Fibroblast of peridontal ligament (primary cell): ENCODE measurements around the gene UGT1A5.
"Not testable (repeated sequence)": the region's sequence is repeated elsewhere in the genome, so short reads cannot be mapped to it uniquely, and the experiment has no call there.

Experiments used
- DNase-seq: peaks from one replicate; pipeline ENCODE4 v3.0.0-alpha.2; 2010; ENCODE audit errors: extremely low read depth

Gene UGT1A5

DNA sequence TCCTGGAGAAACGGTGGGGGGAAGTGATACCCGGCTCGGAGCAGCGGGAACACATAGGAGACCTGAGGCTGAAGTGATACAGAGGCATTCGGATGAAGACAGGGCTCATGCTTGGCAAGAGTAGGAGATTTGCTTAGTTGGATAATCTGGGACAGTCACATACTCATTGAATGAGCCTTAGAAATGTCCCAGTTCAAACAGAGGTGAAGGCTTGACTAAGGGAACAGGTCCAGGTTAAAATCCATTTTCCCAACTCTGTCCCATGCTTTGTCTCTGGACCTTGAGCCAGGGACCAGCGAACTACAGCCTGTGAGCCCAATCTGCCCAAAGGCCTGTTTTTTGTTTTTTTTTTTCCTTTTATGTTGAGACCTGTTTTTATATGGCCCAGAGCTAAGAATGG is 18.7 kb upstream of the UGT1A5 start:
- DNase-seq, result no peak

DNA sequence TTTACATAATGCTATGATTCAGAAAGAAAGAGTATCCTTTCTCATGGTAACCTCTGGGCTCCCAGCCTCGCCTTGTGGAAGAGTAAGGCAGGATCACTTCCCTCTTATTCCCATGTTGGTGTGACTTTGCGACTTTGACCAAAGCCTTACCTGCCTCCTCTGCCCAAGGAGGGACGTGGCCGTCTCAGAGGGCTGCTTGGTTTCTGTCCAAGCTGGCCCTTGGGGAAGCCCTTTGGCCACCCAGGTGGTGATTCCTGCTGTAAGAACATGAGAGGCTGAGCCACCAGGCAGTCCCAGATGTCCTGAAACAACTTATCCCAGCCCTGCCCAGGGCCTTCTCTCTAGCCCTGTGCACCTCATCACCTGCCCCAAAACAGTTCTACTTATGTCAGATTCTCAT is 14.0 kb upstream of the UGT1A5 start:
- DNase-seq, result no peak

DNA sequence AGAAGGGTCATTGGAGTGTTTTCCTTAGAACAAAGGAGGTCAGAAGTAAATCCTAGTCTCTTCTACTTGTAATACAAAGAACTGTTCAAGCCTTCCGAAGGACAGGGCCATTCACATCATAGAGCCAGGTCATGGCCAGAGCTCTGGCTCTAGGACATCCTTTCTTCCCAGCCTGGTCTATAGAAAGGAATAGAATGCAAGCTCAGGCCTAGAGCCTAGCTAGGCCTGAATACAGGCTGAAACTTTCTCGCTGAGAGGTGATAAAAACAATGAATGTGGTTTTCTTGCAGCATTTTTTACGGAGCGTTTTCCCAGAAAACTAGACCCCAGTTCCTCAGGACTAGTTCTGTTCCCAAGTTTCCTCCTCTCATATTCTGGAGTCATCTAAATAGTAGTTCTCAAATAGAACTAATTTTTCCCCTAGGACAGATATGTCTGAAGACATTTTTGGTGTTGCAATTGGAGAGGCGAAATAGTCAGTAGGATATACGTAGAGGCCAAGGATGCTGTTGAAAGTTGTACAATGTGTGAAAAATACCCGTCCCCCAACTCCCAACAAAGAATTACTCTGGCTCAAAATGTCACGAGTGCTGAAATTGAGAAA is 13.2 kb upstream of the UGT1A5 start:
- DNase-seq, result no peak

DNA sequence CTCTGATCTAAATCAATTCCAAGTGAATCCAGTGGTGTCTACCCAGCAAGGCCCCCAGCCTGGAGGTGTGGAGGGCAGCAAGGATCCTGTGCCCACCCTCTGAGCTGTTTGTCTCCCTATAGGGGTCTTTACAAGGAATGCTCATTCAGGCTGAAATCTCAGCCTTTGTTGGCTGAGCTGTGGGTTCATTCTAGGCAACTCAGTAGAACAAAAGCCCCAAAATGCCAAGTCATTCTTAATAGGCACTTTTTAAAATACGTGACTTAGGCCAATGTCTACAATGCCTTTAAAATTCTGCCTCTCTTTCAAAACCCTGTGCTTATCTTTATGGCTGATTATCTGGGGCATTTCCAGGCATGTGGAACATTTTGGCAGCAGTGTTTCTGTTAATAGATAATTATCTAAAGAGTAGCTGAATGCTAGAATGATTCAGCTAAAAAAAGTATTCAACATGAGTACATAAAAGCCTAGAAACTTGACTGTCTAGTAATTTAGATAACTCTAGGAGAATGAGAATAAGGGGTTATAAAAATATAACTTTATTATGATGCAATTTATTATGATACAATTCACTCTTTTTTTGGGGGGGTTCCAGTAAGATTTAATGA is 12.6 kb upstream of the UGT1A5 start:
- peak; percentile 83 for DNase-seq

DNA sequence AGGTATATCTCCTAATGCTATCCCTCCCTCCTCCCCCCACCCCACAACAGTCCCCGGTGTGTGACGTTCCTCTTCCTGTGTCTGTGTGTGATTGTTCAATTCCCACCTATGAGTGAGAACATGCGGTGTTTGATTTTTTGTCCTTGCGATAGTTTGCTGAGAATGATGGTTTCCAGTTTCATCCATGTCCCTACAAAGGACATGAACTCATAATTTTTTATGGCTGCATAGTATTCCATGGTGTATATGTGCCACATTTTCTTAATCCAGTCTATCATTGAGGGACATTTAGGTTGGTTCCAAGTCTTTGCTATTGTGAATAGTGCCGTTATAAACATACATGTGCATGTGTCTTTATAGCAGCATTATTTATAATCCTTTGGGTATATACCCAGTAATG is 11.9 kb upstream of the UGT1A5 start:
- not testable (repeated sequence) for DNase-seq

DNA sequence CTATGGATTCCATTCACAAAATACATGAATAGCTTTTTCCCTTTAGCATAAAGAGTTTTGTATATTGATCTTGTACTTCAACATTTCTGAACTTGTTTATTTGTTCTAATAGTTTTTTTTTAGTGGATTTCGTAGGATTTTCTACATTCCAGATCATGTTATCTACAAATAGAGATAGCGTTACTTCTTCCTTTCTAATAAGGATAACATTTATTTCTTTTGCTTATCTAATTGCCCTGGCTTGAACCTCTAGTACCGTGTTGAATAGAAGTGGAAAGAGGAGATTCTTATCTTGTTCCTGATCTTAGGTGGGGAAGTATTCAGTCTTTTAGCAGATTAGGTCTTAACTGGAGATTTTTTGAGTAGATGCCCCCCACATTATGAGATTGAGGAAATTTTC is 10.5 kb upstream of the UGT1A5 start:
- DNase-seq, result no peak

DNA sequence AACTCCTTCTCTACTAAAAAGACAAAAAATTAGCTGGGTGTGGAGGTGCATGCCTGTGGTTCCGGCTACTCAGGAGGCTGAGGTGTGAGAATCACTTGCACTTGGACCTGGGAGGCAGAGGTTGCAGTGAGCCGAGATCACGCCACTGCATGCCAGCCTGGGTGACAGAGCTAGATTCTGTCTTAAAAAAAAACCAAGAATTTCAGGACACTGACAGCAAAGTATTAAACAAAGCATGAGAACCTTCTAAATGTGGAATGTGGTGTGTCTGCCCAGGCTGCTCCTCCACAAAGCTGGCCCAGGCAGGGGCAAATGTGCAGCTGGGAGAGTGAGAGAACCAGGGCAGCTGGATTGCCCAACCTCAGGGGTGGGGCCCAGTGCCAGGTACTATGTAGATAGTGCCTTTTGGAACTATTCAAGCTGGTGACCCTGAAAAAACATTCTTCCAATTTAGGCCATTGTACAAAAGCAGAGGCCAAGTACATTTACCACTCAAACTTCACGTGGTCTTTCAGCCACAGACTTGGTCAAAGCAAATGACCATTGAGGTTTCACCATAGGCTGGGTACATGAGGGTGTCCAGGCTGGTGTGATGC is 6.7 kb upstream of the UGT1A5 start:
- DNase-seq, result peak; percentile 9

DNA sequence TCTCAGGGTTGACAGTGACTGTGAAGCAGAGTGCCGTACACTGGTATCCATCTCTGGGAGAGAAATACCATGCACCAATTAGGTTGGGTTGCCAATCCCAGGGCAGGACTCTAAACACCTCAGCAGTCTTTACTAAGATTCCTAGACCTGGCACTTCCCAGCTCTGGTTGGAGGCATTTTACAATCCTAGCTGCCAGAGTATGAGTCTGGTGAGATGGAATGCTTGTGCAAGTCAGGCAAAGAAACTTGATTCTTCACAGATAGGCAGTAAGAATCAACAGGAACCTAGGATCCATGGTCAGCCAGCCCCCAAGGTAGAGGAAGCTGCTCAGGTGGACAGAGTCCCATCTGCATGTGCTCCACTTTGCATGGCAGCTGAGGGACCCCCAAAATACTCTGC is 6.0 kb upstream of the UGT1A5 start:
- peak; percentile 53 for DNase-seq

DNA sequence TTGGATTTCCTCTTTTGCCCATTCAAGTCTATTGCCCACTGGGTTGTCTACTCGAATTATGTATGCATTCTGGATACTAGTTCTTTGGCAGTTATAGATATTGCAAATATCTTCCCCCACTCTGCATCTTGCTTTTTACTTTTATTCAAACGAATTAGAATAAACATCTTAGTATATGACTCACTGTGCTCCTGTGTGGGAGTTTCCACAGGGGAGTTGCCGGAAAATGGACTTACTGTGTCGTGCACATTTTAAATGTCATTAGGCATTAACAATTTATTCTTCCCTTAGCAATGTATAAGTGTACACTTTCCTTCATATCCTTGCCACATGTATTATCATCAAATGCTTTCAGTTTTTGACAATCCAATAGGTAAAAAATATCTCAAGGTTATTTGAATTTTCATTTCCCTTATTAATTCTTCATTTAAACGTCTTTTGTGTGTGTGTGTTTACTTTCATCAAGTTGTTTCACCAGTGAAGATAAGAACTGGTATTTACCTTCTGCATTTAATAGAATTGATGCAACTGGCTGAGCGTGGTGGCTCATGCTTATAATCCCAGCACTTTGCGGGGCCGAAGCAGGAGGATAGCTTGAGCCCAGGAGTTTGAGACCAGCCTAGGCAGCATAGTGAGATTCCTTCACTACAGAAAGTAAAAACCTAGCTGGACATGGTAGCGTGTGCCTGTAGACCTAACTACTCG is 4.6 kb upstream of the UGT1A5 start:
- DNase-seq, result peak; percentile 22

DNA sequence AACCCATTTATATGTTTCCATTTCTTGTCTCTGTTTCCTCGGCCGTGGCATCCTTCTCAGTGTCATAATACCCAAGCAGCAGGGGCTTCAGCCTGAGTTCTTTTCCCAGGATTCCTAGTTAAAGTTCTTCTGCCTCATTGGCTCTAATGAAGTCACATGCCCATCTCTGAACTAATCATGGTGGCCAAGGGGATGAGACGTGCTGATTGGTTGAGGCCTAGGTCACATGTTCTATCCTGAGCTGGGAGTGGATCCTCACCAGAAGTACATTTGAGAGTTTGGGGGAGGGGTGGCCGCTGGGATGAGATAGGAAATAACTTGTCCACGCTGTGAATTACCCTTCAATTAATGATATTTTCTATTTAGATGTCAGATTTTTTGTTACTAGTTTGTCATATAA is 3.8 kb upstream of the UGT1A5 start:
- no peak for DNase-seq

DNA sequence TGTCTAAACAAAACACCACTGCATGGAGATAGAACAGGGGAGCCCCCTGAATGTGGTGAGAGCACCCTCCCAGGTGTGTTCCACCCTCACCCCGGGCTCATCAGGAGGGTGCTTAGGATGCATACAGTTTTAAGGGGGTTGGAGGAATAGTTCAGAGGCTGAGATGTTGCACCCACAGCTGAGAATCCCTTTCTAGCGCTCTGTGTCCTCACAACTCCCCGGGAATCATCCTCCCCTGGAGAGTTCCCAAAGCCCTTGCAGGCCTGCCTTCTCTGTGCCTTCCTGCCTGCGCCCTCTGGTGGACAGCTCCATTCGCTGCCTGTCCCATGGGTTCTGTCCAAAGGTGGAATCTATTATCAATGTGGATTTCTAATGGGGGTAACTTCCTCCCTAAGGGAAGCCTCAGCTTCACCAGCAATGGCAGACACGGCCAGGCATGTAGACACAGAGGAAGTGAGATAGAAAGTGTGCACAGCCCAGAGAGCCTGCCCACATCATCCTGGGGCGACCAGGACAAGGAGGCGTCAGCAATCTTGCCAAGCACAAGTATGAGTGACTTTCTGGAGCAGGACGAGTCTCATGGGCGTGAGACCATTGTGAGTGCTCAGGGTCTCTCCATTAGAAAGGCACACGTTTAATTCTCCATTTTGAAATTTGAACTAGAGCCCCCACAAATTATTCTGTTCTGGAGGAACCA is 1.2 kb upstream of the UGT1A5 start:
- DNase-seq, result peak; percentile 74

DNA sequence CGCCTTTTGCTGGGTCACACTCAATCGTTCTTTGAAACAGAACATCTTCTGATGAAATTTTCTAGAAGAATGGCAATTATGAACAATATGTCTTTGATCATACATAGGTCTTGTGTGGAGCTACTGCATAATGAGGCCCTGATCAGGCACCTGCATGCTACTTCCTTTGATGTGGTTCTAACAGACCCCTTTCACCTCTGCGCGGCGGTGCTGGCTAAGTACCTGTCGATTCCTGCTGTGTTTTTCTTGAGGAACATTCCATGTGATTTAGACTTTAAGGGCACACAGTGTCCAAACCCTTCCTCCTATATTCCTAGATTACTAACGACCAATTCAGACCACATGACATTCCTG is 532 bp downstream of the UGT1A5 start:
- no peak for DNase-seq

DNA sequence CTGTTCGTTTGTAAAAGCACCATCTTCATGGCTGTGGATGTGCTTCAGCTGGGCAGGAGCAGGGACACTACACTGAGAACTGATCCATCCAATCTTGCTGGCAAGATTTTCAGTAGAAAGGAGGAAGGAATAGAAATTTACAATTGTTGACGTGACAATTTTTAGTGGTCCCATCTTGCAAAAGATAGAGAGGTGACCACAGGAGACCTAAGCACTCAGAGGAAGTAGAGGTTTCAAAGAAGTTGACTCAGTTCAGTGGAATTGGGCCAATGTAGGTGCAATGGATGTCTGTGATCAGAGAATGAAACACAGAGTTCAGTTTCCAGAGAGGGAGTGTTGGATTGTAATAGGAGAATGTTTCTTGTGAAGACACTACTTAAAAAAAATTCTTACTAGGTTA is 1.4 kb downstream of the UGT1A5 start:
- no peak for DNase-seq

DNA sequence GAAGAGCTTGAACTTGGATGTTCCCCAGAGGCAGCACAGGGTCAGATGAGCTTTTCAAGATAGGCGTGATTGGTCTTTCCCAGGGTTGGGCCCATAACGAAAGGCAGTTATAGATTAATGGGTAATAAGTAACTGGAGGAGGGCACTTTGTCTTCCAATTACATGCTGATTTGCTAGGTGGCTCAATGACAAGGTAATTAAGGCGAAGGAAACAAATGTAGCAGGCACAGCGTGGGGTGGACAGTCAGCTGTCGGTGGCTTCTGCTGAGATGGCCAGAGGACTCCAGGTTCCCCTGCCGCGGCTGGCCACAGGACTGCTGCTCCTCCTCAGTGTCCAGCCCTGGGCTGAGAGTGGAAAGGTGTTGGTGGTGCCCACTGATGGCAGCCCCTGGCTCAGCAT is 5.8 kb downstream of the UGT1A5 start, which contains the start of gene UGT1A4:
Gene UGT1A4, plus strand, starts transcription at position 185 of the 400 bp plus-strand sequence. Its CDS starts 85 bp downstream, at position 270.
- DNase-seq, result no peak

DNA sequence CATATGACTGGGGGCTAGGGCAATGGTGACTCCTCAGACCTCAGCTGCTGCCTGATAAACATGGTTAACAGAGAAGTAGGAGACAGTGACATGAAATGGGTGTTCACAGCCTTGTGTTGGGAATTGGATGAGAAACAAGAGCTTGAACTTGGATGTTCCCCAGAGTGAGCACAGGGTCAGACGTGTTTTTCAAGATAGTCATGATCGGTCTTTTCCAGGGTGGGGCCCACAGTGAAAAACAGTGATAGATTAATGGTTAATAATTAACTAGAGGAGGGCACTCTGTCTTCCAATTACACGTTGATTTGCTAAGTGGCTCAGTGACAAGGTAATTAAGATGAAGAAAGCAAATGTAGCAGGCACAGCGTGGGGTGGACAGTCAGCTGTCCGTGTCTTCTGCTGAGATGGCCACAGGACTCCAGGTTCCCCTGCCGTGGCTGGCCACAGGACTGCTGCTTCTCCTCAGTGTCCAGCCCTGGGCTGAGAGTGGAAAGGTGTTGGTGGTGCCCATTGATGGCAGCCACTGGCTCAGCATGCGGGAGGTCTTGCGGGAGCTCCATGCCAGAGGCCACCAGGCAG is 16.1 kb downstream of the UGT1A5 start, which contains the start of gene UGT1A3:
Gene UGT1A3, plus strand, starts transcription at position 320 of the 579 bp plus-strand sequence. Its CDS starts 85 bp downstream, at position 405.
- no peak for DNase-seq

DNA sequence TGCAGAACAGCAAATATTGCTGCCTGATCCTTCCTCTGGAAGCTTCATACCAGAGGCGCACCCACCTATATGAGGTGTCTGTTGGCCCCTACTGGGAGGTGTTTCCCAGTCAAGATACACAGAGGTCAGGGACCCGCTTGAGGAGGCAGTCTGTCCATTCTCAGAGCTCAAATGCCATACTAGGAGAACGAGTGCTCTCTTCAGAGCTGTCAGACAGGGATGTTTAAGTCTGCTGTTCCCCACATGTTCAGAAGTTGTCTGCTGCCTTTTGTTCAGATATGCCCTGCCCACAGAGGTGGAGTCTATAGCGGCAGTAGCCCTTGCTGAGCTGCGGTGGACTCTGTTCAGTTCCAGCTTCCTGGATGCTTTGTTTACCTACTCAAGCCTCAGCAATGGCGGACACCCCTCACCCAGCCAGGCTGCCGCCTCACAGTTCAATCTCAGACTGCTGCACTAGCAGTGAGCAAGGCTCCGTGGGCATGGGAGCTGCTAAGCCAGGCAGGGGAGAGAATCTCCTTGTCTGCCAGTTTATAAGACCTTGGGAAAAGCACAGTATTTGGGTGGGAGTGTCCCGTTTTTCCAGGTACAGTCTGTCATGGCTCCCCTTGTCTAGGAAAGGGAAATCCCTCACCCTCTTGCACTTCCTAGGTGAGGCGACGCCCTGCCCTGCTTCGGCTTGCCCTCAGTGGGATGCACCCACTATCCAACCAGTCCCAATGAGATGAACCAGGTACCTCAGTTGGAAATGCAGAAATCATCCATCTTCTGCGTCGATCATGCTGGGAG is 24.4 kb downstream of the UGT1A5 start:
- not testable (repeated sequence) for DNase-seq

DNA sequence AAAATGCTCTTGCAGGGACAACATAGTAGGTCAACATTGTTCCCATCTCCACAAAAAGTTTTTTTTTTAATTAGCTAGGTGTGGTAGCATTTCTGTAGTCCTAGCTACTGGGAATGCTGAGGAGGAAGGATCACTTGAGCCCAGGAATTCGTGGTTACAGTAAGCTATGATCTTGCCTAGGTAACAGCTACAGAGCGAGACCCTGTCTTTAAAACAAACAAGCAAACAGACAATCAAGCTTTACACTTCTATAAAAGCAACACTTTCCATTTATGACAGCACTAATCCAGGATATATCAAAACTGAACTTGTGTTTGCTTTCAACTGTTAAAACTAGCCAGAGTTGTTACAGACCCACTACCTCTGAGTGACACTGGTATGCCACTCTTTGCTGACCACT is 28.2 kb downstream of the UGT1A5 start:
- DNase-seq, result no peak

DNA sequence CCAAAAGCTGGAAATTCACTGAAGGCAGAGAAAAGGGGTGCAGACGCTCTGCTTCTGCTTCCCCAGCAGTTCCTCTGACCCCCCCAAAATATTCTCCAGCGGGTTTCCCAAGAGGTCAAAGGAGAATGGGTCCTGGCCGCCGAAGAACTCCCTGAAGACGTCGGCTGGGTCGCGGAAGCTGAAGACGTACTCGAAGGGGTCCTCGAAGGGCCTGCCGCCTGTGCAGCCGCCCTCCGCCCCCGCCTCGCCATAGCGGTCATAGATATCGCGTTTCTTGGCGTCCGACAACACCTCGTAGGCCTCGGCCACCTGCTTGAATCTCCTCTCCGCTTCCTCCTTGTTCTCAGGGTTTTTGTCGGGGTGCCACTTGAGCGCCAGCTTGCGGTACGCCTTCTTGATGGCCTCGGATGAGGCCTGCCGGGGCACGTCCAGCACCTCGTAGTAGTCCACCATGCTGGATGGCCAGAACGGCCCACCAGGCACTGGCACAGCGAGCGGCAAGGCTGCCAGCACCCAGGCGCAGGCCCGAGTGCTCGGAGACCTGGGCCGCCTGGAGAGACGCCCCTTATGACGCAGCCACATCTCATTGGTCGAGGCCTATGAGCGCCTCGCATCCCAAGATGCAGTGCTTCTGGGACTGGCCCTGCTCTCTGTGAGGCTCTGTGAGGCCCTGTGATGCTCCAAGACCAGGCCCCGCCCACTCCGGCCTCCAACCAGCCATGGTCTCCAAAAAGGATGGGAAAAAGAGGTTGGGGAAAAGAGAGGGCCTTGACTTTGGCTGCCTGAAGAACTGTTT is 31.0 kb downstream of the UGT1A5 start:
- no peak for DNase-seq

DNA sequence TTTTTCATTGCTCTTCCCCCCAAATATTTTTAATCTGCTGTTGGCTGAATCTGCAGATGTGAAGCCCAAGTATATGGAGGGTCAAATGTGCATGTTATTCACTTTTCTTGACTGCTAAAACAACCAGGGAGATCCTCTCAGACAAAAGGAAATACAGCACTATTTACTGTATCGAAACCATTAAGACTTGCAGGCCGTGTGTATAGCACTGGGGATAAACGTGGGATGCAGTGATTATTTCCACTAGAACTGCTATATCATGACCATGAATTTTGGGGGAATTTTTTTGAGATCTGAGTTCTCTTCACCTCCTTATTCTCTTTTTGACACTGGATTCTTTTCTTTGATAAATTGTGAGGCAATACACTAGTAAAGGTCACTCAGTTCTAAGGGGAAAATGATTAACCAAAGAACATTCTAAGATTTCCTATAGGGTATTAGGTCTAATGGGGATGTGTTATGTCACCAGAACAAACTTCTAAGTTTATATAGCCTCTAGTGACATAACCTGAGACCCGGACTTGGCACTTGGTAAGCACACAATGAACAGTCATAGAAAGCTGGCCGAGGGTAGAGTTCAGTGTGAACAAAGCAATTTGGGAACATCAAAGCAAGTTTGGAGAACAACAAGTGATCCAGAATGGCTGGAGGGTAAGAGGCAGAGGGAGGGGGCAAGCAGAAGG is 32.5 kb downstream of the UGT1A5 start:
- DNase-seq, result no peak

DNA sequence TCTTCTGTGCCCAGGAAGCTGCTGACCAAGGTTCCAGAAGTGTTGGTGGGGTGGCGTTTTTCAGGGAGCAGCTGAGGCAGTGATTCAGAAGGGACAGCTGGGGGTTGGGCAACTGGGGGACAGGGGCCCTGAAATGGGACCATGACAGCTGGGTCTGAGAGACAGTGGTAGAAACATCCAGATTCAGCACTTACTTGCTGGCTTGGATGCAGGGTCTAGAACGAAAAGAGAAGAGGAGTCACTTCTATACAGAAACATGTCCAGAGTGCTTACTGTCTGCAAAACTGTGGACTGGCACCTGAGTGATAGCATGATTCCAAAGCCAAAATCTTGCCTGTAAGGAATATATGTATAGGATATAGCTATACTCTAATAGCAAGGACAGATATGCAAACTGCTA is 33.1 kb downstream of the UGT1A5 start:
- not testable (repeated sequence) for DNase-seq
